NCI-H2227 (cell line): ENCODE results near the gene TYROBP.
"Not testable (repeated sequence)": the region's sequence is repeated elsewhere in the genome, so short reads cannot be mapped to it uniquely, and the experiment has no call there.

ENCODE experiments used
- DNase-seq: peaks from one replicate; lab custom pipeline; 2025; ENCODE audit not compliant: unreplicated experiment; lab: John Stamatoyannopoulos, UW

The TYROBP gene

GRCh38 chr19:35901854-35902661 lies 6.0 kb downstream of the TYROBP start, which contains the start of gene HCST:
TSS of gene HCST (plus strand) at chr19:35902529. CDS start at chr19:35902594, 65 bp downstream.
- DNase-seq, result no peak

- no peak for DNase-seq
Observed at GRCh38 chr19:35901055-35901644, 6.9 kb downstream of the TYROBP start.

GRCh38 chr19:35899547-35900214 lies 8.4 kb downstream of the TYROBP start:
- peak; percentile 99 for DNase-seq

- DNase-seq, result no peak
Observed at GRCh38 chr19:35898499-35898809, 9.6 kb downstream of the TYROBP start.

GRCh38 chr19:35897706-35898451 lies 10.2 kb downstream of the TYROBP start:
- DNase-seq, result no peak

GRCh38 chr19:35896643-35897040 lies 11.5 kb downstream of the TYROBP start:
- no peak for DNase-seq

- no peak for DNase-seq
Observed at GRCh38 chr19:35895911-35896642, 12.0 kb downstream of the TYROBP start.

GRCh38 chr19:35894342-35894741 lies 13.8 kb downstream of the TYROBP start:
- DNase-seq, result no peak

GRCh38 chr19:35891819-35892218 lies 16.3 kb downstream of the TYROBP start:
- not testable (repeated sequence) for DNase-seq

GRCh38 chr19:35890113-35890650 lies 17.9 kb downstream of the TYROBP start:
- no peak for DNase-seq

- DNase-seq, result peak; percentile 63
Observed at GRCh38 chr19:35889370-35890112, 18.6 kb downstream of the TYROBP start.

- no peak for DNase-seq
Observed at GRCh38 chr19:35888398-35888797, 19.7 kb downstream of the TYROBP start.

GRCh38 chr19:35887197-35887596 lies 20.9 kb downstream of the TYROBP start:
- no peak for DNase-seq

GRCh38 chr19:35885904-35886303 lies 22.2 kb downstream of the TYROBP start:
- DNase-seq, result no peak

GRCh38 chr19:35885225-35885738 lies 22.8 kb downstream of the TYROBP start:
- no peak for DNase-seq

- no peak for DNase-seq
Observed at GRCh38 chr19:35883882-35884281, 24.2 kb downstream of the TYROBP start.

GRCh38 chr19:35882114-35882832 lies 25.8 kb downstream of the TYROBP start:
- DNase-seq, result peak; percentile 99

GRCh38 chr19:35879770-35880317 lies 28.3 kb downstream of the TYROBP start:
- peak; percentile 96 for DNase-seq

- DNase-seq, result no peak
Observed at GRCh38 chr19:35879068-35879467, 29.0 kb downstream of the TYROBP start.
